GM12891 (cell line): ENCODE measurements around the gene TFAP2B.

ENCODE experiments used
- PAX5 ChIP-seq: IDR thresholded peaks from 2 replicates; pipeline ENCODE4 v1.6.1; 2011; ENCODE audit warnings: low read length, moderate library complexity, mild to moderate bottlenecking; ENCODE audit not compliant: insufficient read depth, severe bottlenecking
- POLR2A ChIP-seq: IDR thresholded peaks from 2 replicates; pipeline ENCODE4 v1.6.1; 2011; ENCODE audit warnings: low read depth, low read length, control low read depth
- POLR2AphosphoS5 ChIP-seq: IDR thresholded peaks from 2 replicates; pipeline ENCODE4 v1.6.1; 2011; ENCODE audit warnings: low read depth, low read length, control low read depth

GRCh38 chr6:50889497-50889896 is 70.8 kb downstream of the TFAP2B start:
- no peak for TF ChIP-seq POLR2AphosphoS5
- TF ChIP-seq POLR2A: no peak
- no peak for TF ChIP-seq PAX5
